T-helper 1 cell treated with Interleukin-12 subunit alpha and Interleukin-12 subunit beta and Interleukin-4 antibody, amounts not matched to agents 30 μg/mL and 1 μg/mL, for 36 hours (primary cell): ENCODE results near the gene E4F1.
"Not testable (repeated sequence)": the region's sequence is repeated elsewhere in the genome, so short reads cannot be mapped to it uniquely, and the experiment has no call there.

Experiments
- H3K27ac Mint-ChIP-seq: one replicate; pipeline ENCODE4 v1.8.0; 2021; ENCODE audit warnings: mild to moderate bottlenecking, mixed read lengths
- H3K27me3 Mint-ChIP-seq: one replicate; pipeline ENCODE4 v1.8.0; 2021; ENCODE audit warnings: low read depth, mixed read lengths
- H3K36me3 Mint-ChIP-seq: one replicate; pipeline ENCODE4 v1.8.0; 2021; ENCODE audit warnings: low read depth, mixed read lengths
- H3K4me1 Mint-ChIP-seq: one replicate; pipeline ENCODE4 v1.8.0; 2021; ENCODE audit warnings: low read depth, mixed read lengths
- H3K4me3 Mint-ChIP-seq: one replicate; pipeline ENCODE4 v1.8.0; 2021; ENCODE audit warnings: mild to moderate bottlenecking, moderate library complexity, mixed read lengths
- H3K9me3 Mint-ChIP-seq: one replicate; pipeline ENCODE4 v1.8.0; 2021; ENCODE audit warnings: mixed read lengths

E4F1 gene

GRCh38 chr16:2196162-2196980 lies 27.0 kb upstream of the E4F1 start, which contains the start of gene CASKIN1:
Gene CASKIN1 (minus strand): TSS chr16:2196605. CDS start chr16:2196432, 173 bp downstream.
- H3K27me3 Mint-ChIP-seq: peaks cover 41% of the 10 kb centered on the region
- peak within 1 kb of the TSS; percentile 17 for H3K4me3 Mint-ChIP-seq
- no peak within 1 kb of the TSS for H3K27ac Mint-ChIP-seq
- no peaks in the 10 kb centered on the region for H3K36me3 Mint-ChIP-seq
- H3K9me3 Mint-ChIP-seq: no peaks in the 10 kb centered on the region
- H3K4me1 Mint-ChIP-seq: peaks cover 2% of the 10 kb centered on the region

GRCh38 chr16:2196981-2197511 lies 26.3 kb upstream of the E4F1 start:
- no peaks in the 10 kb centered on the region for H3K36me3 Mint-ChIP-seq
- no peak overlapping the region for H3K27ac Mint-ChIP-seq
- H3K27me3 Mint-ChIP-seq: peaks cover 42% of the 10 kb centered on the region
- peaks cover 2% of the 10 kb centered on the region for H3K4me1 Mint-ChIP-seq
- no peaks in the 10 kb centered on the region for H3K9me3 Mint-ChIP-seq
- H3K4me3 Mint-ChIP-seq: peak overlapping the region; percentile 17

GRCh38 chr16:2197765-2198164 lies 25.6 kb upstream of the E4F1 start:
- Mint-ChIP-seq H3K27ac (no peak overlapping the region), H3K9me3 (no peaks in the 10 kb centered on the region), H3K4me3 (peak overlapping the region; percentile 28), H3K4me1 (peaks cover 2% of the 10 kb centered on the region), H3K36me3 (peaks cover 1% of the 10 kb centered on the region), H3K27me3 (peaks cover 42% of the 10 kb centered on the region)

- H3K27me3 Mint-ChIP-seq: peaks cover 42% of the 10 kb centered on the region
- no peak overlapping the region for H3K27ac Mint-ChIP-seq
- H3K4me3 Mint-ChIP-seq: peak overlapping the region; percentile 28
- peaks cover 2% of the 10 kb centered on the region for H3K4me1 Mint-ChIP-seq
- H3K36me3 Mint-ChIP-seq: peaks cover 1% of the 10 kb centered on the region
- no peaks in the 10 kb centered on the region for H3K9me3 Mint-ChIP-seq
Observed at GRCh38 chr16:2198283-2198682, 25.1 kb upstream of the E4F1 start.

- Mint-ChIP-seq H3K9me3 (no peaks in the 10 kb centered on the region), H3K36me3 (peaks cover 1% of the 10 kb centered on the region), H3K4me1 (peaks cover 2% of the 10 kb centered on the region), H3K27ac (no peak overlapping the region), H3K27me3 (peaks cover 42% of the 10 kb centered on the region), H3K4me3 (no peak overlapping the region)
Observed at GRCh38 chr16:2199095-2199494, 24.3 kb upstream of the E4F1 start.

GRCh38 chr16:2199621-2200139 lies 23.7 kb upstream of the E4F1 start:
- Mint-ChIP-seq H3K27ac (no peak overlapping the region), H3K27me3 (peaks cover 40% of the 10 kb centered on the region), H3K4me3 (no peak overlapping the region), H3K4me1 (peaks cover 6% of the 10 kb centered on the region), H3K9me3 (no peaks in the 10 kb centered on the region), H3K36me3 (peaks cover 1% of the 10 kb centered on the region)

GRCh38 chr16:2200313-2200712 lies 23.1 kb upstream of the E4F1 start:
- H3K27ac Mint-ChIP-seq: no peak overlapping the region
- peaks cover 34% of the 10 kb centered on the region for H3K27me3 Mint-ChIP-seq
- no peak overlapping the region for H3K4me3 Mint-ChIP-seq
- H3K9me3 Mint-ChIP-seq: no peaks in the 10 kb centered on the region
- H3K4me1 Mint-ChIP-seq: peaks cover 4% of the 10 kb centered on the region
- H3K36me3 Mint-ChIP-seq: peaks cover 1% of the 10 kb centered on the region

GRCh38 chr16:2203119-2203688 lies 20.2 kb upstream of the E4F1 start:
- H3K27me3 Mint-ChIP-seq: peaks cover 22% of the 10 kb centered on the region
- peaks cover 13% of the 10 kb centered on the region for H3K4me1 Mint-ChIP-seq
- not testable (repeated sequence) for H3K27ac Mint-ChIP-seq, H3K9me3 Mint-ChIP-seq, H3K36me3 Mint-ChIP-seq
- H3K4me3 Mint-ChIP-seq: peak overlapping the region; percentile 32

GRCh38 chr16:2204416-2205103 lies 18.8 kb upstream of the E4F1 start:
- H3K27me3 Mint-ChIP-seq: peaks cover 12% of the 10 kb centered on the region
- peak overlapping the region; percentile 74 for H3K4me3 Mint-ChIP-seq
- peaks cover 13% of the 10 kb centered on the region for H3K4me1 Mint-ChIP-seq
- H3K27ac Mint-ChIP-seq: peak overlapping the region; percentile 72
- H3K9me3 Mint-ChIP-seq: no peaks in the 10 kb centered on the region
- peaks cover 10% of the 10 kb centered on the region for H3K36me3 Mint-ChIP-seq

- Mint-ChIP-seq H3K27ac (peak within 1 kb of the TSS; percentile 80), H3K4me1 (peaks cover 13% of the 10 kb centered on the region), H3K4me3 (peak within 1 kb of the TSS; percentile 83), H3K36me3 (peaks cover 10% of the 10 kb centered on the region), H3K9me3 (no peaks in the 10 kb centered on the region), H3K27me3 (peaks cover 9% of the 10 kb centered on the region)
Observed at GRCh38 chr16:2205104-2205966, 18.1 kb upstream of the E4F1 start, which contains the start of gene MLST8. Gene MLST8 (plus strand): TSS chr16:2205454. CDS start chr16:2206086, 632 bp downstream.

- peaks cover 4% of the 10 kb centered on the region for H3K27me3 Mint-ChIP-seq
- peaks cover 13% of the 10 kb centered on the region for H3K4me1 Mint-ChIP-seq
- peaks cover 10% of the 10 kb centered on the region for H3K36me3 Mint-ChIP-seq
- H3K9me3 Mint-ChIP-seq: no peaks in the 10 kb centered on the region
- H3K4me3 Mint-ChIP-seq: peak overlapping the region; percentile 83
- H3K27ac Mint-ChIP-seq: peak overlapping the region; percentile 62
Observed at GRCh38 chr16:2205967-2206313, 17.5 kb upstream of the E4F1 start.

GRCh38 chr16:2206420-2206779 lies 17.0 kb upstream of the E4F1 start:
- H3K4me3 Mint-ChIP-seq: peak overlapping the region; percentile 83
- H3K27me3 Mint-ChIP-seq: peaks cover 4% of the 10 kb centered on the region
- peaks cover 10% of the 10 kb centered on the region for H3K36me3 Mint-ChIP-seq
- H3K9me3 Mint-ChIP-seq: no peaks in the 10 kb centered on the region
- peaks cover 13% of the 10 kb centered on the region for H3K4me1 Mint-ChIP-seq
- peak overlapping the region; percentile 76 for H3K27ac Mint-ChIP-seq

GRCh38 chr16:2206780-2207433 lies 16.5 kb upstream of the E4F1 start:
- Mint-ChIP-seq H3K9me3 (no peaks in the 10 kb centered on the region), H3K4me3 (peak overlapping the region; percentile 83), H3K36me3 (peaks cover 10% of the 10 kb centered on the region), H3K27me3 (peaks cover 4% of the 10 kb centered on the region), H3K27ac (peak overlapping the region; percentile 42), H3K4me1 (peaks cover 15% of the 10 kb centered on the region)
